ENCODE data around the gene SLC5A3. TPM values are rescaled to one million over a fixed set of nuclear protein-coding genes. Genes with fewer than 3 reads are reported as not detected.

Gene SLC5A3
- polyA plus RNA-seq, 1 donor: 44.2 TPM

DNA sequence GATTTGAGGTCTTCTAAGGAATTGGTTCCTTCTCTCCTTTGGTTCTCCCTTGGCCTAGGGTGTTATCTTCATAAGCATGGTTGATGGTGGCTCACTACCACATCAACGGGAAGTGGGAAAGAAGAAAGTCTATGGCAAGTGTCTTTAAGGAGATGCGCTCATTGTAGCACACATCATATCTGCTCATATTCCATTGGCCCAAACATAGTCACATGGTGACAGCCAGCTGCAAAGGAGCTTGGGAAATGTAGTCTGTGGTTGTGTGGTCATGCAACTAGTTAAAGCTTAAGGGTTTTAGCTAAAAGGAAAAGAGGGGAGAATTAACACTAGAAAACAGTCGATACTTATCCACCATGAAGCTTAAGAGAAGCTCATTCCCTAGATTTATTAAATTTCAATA is 11.4 kb upstream of the SLC5A3 start:
- H3K9me3 ChIP-seq (ENCODE audit: control insufficient read depth, low read depth, low read length): no peaks in the 10 kb centered on the region
- no peak for DNase-seq
- H3K36me3 ChIP-seq (ENCODE audit: control insufficient read depth, insufficient read depth, low read length): no peaks in the 10 kb centered on the region
- no CpG with 5 or more reads among the region's 3 CpGs for WGBS (ENCODE audit: insufficient coverage, low lambda C conversion rate)
- H3K4me3 ChIP-seq (ENCODE audit: low read length): no peak overlapping the region
- H3K4me1 ChIP-seq (ENCODE audit: control insufficient read depth, insufficient read depth, low read length): no peaks in the 10 kb centered on the region
- H3K27me3 ChIP-seq (ENCODE audit: control insufficient read depth, insufficient read depth, low read length): no peaks in the 10 kb centered on the region
- H3K27ac ChIP-seq (ENCODE audit: low read length): no peak overlapping the region

DNA sequence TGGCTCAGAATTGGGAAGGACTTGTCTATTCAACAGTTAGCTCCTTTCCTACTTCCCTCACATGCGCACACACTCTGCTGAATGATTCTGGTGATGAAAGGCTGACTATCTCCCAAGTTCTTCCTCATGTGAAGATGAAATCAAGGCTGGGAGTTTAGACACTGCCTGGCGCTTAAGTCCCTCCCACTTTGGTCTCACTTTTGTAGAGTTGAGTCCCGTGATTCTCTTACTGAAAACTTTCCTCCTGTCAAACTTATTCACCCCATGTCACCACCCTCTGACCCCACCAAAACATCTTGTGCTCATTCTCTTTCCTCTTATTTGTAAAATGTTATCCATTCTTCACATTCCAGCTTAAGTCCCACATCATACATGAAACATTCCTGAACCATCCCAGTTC is 8.4 kb upstream of the SLC5A3 start:
- Histone ChIP-seq H3K36me3 (ENCODE audit: control insufficient read depth, insufficient read depth, low read length) (no peaks in the 10 kb centered on the region), H3K4me1 (ENCODE audit: control insufficient read depth, insufficient read depth, low read length) (no peaks in the 10 kb centered on the region), H3K27ac (ENCODE audit: low read length) (no peak overlapping the region), H3K27me3 (ENCODE audit: control insufficient read depth, insufficient read depth, low read length) (no peaks in the 10 kb centered on the region), H3K4me3 (ENCODE audit: low read length) (no peak overlapping the region), H3K9me3 (ENCODE audit: control insufficient read depth, low read depth, low read length) (no peaks in the 10 kb centered on the region)
- 58% methylated on average over 2 of the region's 3 CpGs for WGBS (ENCODE audit: insufficient coverage, low lambda C conversion rate)
- DNase-seq: no peak

DNA sequence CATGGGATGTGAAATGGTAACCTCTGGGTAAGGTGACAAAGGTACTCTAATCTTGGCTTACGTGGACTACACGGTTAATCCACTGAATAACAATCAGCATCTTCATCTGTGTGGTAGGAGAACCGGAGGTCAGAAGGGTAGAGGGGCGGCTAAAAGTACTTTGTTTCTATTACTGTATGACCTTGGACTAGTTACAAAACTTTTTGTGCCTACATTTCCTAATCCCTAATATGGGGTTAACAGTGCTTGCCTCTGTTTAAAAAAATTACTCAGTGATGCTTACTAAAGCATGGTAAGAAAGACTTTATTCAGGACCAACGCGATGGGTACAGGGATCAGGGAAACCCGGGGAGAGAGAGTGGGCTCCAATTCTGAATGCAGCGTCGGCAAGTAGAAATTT is 1.7 kb upstream of the SLC5A3 start:
- DNase-seq: no peak
- no peaks in the 10 kb centered on the region for H3K9me3 ChIP-seq (ENCODE audit: control insufficient read depth, low read depth, low read length)
- H3K4me1 ChIP-seq (ENCODE audit: control insufficient read depth, insufficient read depth, low read length): peaks cover 6% of the 10 kb centered on the region
- H3K27ac ChIP-seq (ENCODE audit: low read length): no peak overlapping the region
- no peaks in the 10 kb centered on the region for H3K36me3 ChIP-seq (ENCODE audit: control insufficient read depth, insufficient read depth, low read length)
- 94% methylated on average over 5 of the region's 9 CpGs for WGBS (ENCODE audit: insufficient coverage, low lambda C conversion rate)
- no peaks in the 10 kb centered on the region for H3K27me3 ChIP-seq (ENCODE audit: control insufficient read depth, insufficient read depth, low read length)
- no peak overlapping the region for H3K4me3 ChIP-seq (ENCODE audit: low read length)

DNA sequence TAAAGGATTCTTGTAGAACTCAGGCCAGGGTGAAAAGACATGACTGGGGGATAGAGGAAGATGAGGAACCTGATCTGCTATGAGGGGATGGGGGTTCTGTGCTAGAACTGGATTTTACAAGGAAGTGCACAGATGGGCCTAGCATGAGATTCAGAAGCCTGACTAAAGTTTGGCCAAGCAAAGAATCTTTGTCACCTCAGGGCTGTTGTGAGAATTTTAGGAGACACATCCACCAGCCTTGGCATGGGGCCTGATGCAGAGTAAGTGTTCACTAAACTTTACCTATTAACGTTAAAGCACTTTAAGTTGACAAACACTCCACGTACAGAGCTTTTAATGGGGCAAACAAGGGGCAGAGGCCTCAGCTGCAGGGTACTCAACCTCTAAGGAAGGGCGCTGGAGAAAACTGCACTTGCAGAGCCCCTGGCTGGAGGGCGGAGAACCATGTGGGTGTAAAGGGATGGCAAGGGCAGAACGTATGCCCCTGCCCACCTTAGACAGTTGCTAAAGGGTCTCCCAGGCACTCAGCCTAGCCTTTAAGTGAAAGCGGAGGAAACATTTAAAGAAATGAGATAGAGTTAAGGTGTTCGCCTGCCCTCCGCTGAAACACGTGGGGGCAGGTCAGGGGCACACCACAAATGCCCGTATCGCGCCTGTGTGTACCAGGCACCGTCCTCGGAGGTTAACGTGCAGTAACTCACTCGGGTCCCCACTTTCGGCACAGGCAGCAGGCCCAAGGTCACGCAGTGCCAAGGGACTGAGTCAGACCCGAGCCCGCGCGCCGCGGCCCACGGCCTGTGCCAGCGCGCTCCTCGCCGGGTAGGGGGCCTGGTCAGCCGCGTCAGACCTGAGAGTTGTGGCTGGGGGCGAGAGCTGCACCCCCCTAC is 990 bp upstream of the SLC5A3 start:
- no CpG with 5 or more reads among the region's 32 CpGs for WGBS (ENCODE audit: insufficient coverage, low lambda C conversion rate)
- Histone ChIP-seq H3K27me3 (ENCODE audit: control insufficient read depth, insufficient read depth, low read length) (no peaks in the 10 kb centered on the region), H3K9me3 (ENCODE audit: control insufficient read depth, low read depth, low read length) (no peaks in the 10 kb centered on the region), H3K36me3 (ENCODE audit: control insufficient read depth, insufficient read depth, low read length) (no peaks in the 10 kb centered on the region), H3K27ac (ENCODE audit: low read length) (no peak overlapping the region), H3K4me1 (ENCODE audit: control insufficient read depth, insufficient read depth, low read length) (peaks cover 6% of the 10 kb centered on the region), H3K4me3 (ENCODE audit: low read length) (peak overlapping the region; percentile 33)
- DNase-seq: no peak

DNA sequence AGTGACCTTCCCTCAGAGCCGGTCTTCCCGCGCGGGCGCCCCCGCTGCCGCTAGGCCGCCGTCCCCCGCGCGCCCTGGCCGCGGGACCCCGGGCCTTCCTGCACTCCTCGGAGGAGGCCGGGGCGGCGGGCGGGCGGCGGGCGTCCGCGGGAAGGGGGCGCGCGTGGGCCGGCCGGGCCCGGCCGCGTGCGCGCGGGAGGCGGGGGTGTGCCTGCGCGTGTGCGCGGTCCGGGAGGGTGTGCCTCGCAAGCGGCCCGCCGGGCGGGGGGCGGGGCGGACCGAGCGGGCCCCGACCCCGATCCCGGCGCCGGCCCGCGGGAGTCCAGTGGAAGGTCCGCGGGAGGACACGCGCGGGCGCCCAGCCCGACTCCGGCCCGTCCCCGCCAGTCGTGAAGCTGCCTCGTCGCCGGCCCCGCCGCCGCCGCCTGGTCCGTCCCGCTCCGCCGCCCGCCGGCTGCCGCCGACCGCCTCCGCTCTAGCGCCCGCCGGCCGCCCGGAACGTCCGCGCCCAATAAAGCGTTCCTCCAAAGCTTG is 438 bp downstream of the SLC5A3 start:
- Histone ChIP-seq H3K4me1 (ENCODE audit: control insufficient read depth, insufficient read depth, low read length) (peaks cover 6% of the 10 kb centered on the region), H3K4me3 (ENCODE audit: low read length) (peak overlapping the region; percentile 79), H3K27me3 (ENCODE audit: control insufficient read depth, insufficient read depth, low read length) (no peaks in the 10 kb centered on the region), H3K9me3 (ENCODE audit: control insufficient read depth, low read depth, low read length) (no peaks in the 10 kb centered on the region), H3K27ac (ENCODE audit: low read length) (peak overlapping the region; percentile 87), H3K36me3 (ENCODE audit: control insufficient read depth, insufficient read depth, low read length) (no peaks in the 10 kb centered on the region)
- no CpG with 5 or more reads among the region's 95 CpGs for WGBS (ENCODE audit: insufficient coverage, low lambda C conversion rate)
- peak in 1 of 2 donors; percentile 44 for DNase-seq

DNA sequence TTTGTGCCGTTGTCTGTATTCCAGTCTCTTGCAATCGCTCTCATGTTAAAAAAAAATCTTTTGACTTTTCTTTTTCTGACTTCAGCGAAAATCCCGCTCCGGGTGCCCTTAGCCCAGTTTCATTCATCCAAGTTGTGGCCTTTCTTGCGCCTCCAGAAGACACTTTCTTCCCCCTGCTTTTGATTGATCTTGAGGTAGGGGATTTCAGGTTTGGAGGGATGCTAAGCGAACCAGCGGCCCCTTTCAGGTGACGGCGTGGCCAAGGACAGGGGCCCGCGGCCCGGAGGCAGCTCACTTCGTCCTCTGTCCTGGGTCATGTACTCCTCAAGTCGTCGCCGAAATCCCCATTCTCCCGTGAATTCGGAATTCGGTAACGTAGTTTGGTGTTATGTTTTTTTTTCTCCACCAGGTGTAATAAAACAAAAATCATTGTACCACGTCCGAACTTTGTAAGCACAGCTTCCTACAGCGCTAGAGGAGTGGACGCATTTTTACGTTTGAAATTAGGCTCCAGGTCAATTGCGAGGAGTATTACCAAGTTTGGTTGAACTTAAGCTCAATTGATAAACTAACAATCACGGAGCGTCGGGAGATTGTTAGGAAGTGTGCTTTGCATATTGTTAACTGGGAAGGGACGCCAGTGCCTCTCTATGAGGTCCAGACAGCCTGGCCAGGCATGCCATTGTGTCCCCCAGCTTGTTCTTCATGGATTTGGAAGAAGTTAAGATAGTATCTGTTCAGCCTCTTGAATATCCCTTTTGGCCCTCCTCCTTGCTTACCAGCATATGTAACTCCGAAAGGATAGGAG is 1.1 kb downstream of the SLC5A3 start:
- H3K27me3 ChIP-seq (ENCODE audit: control insufficient read depth, insufficient read depth, low read length): no peaks in the 10 kb centered on the region
- peaks cover 6% of the 10 kb centered on the region for H3K4me1 ChIP-seq (ENCODE audit: control insufficient read depth, insufficient read depth, low read length)
- H3K9me3 ChIP-seq (ENCODE audit: control insufficient read depth, low read depth, low read length): no peaks in the 10 kb centered on the region
- peak overlapping the region; percentile 78 for H3K27ac ChIP-seq (ENCODE audit: low read length)
- no peaks in the 10 kb centered on the region for H3K36me3 ChIP-seq (ENCODE audit: control insufficient read depth, insufficient read depth, low read length)
- DNase-seq: peak in 1 of 2 donors; percentile 54
- peak overlapping the region; percentile 71 for H3K4me3 ChIP-seq (ENCODE audit: low read length)
- WGBS (ENCODE audit: insufficient coverage, low lambda C conversion rate): 10% methylated on average over 10 of the region's 32 CpGs

DNA sequence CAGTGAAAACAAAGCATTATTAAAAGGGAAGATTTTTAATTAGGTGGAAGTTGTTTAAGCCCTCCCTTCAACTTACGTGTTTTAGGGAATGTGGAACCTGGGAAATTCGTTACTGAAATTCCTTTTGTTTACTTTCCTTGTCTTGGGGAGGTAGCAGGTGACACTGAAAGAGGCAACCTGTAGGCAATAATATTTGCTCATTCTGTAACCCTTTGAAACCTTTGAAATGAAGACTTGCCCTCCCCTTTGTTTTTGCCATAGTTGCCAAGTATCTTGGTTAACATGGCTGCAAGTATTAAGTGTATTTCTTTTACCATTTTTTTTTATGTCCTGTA is 1.7 kb downstream of the SLC5A3 start:
- no peaks in the 10 kb centered on the region for H3K27me3 ChIP-seq (ENCODE audit: control insufficient read depth, insufficient read depth, low read length)
- H3K4me3 ChIP-seq (ENCODE audit: low read length): peak overlapping the region; percentile 71
- H3K27ac ChIP-seq (ENCODE audit: low read length): peak overlapping the region; percentile 78
- H3K9me3 ChIP-seq (ENCODE audit: control insufficient read depth, low read depth, low read length): no peaks in the 10 kb centered on the region
- peaks cover 6% of the 10 kb centered on the region for H3K4me1 ChIP-seq (ENCODE audit: control insufficient read depth, insufficient read depth, low read length)
- H3K36me3 ChIP-seq (ENCODE audit: control insufficient read depth, insufficient read depth, low read length): no peaks in the 10 kb centered on the region
- DNase-seq: peak in 1 of 2 donors; percentile 47
- 20% methylated on average over 2 of the region's 2 CpGs for WGBS (ENCODE audit: insufficient coverage, low lambda C conversion rate)

DNA sequence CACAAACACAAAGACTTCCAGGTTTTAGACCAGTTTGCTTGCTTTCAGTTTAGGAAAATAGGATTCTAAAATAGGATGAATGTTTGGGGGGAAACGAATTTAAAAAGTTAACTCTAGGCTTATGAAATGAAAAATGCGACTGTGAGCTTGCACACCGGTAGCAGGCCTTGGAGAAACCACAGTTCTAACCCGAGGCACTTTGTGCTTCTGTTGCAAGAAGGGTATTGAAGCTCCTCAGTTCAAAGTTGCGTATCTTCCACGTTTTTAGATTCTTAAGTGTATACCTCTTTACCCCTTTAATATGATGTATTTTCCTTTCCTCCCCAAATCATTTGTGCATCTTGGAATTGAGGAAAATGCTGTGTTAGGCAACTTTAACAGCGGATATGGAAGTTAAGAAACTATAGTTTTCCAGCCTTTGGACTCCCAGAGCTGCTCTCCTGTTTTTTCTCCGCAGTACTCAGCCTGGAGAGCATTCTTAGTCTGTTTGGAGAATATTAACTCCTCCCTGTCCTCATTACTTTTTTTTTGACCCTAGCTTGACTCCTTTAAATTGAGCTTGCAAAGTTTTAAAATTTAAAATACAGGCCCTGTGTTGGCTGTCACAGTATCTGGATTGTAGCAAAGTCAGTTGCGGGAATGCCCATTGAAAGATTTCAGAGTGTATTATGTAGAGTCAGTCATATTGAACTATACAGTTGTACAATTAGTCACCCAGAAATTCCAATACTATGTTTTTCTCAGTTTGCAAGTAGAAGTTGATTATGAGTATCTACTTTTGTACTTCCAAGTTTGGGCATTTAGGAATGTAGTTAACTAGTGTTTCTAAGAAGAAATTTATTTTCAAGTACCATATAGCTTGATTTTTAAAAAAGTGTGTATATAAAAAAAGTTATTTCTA is 2.6 kb downstream of the SLC5A3 start:
- WGBS (ENCODE audit: insufficient coverage, low lambda C conversion rate): 71% methylated on average over 3 of the region's 9 CpGs
- peaks cover 6% of the 10 kb centered on the region for H3K4me1 ChIP-seq (ENCODE audit: control insufficient read depth, insufficient read depth, low read length)
- H3K9me3 ChIP-seq (ENCODE audit: control insufficient read depth, low read depth, low read length): no peaks in the 10 kb centered on the region
- peak in 1 of 2 donors; percentile 72 for DNase-seq
- peak overlapping the region; percentile 71 for H3K4me3 ChIP-seq (ENCODE audit: low read length)
- H3K27ac ChIP-seq (ENCODE audit: low read length): peak overlapping the region; percentile 78
- no peaks in the 10 kb centered on the region for H3K36me3 ChIP-seq (ENCODE audit: control insufficient read depth, insufficient read depth, low read length)
- no peaks in the 10 kb centered on the region for H3K27me3 ChIP-seq (ENCODE audit: control insufficient read depth, insufficient read depth, low read length)

DNA sequence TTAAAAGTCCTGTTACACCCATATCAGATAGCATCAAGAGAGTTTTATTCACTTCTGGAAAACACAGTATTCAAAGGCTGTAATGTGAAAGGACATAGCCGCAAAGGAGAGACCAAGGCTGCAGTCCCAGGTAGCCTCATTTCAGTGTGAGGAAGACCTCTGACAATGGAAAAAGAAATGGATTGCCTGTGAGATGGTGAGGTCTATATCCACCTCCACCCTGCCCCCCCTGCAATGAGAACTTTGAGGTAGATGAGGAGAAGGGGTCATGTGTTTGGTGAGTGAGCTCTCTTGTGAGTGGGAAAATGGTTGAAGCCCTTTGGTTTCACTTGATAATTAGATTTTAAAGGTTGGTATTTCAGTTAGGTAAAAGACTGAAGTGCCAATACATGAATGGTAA is 3.5 kb downstream of the SLC5A3 start:
- Histone ChIP-seq H3K27ac (ENCODE audit: low read length) (no peak overlapping the region), H3K4me3 (ENCODE audit: low read length) (no peak overlapping the region), H3K4me1 (ENCODE audit: control insufficient read depth, insufficient read depth, low read length) (peaks cover 9% of the 10 kb centered on the region), H3K9me3 (ENCODE audit: control insufficient read depth, low read depth, low read length) (no peaks in the 10 kb centered on the region), H3K27me3 (ENCODE audit: control insufficient read depth, insufficient read depth, low read length) (no peaks in the 10 kb centered on the region), H3K36me3 (ENCODE audit: control insufficient read depth, insufficient read depth, low read length) (no peaks in the 10 kb centered on the region)
- DNase-seq: peak in 1 of 2 donors; percentile 20
- WGBS (ENCODE audit: insufficient coverage, low lambda C conversion rate): no CpG with 5 or more reads among the region's 1 CpG

DNA sequence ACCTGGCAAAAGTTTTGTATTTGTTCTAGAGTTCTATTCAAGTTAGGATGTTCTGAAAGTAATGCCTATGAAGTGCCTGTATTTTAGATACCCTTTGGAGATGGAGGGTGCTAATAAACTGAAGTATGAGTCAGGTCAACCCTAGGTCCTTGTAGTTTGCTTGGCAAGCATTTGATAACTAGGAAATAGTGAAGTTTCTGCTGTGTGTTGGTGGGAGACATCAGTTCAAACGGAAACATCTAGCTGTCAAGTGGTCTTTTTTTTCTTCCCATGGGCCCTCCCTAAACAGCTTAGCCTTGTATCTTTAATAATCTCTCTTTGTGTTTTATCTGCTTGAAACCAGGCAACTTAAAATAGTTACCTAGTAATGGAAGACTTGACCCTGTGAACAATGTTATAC is 4.5 kb downstream of the SLC5A3 start:
- H3K9me3 ChIP-seq (ENCODE audit: control insufficient read depth, low read depth, low read length): no peaks in the 10 kb centered on the region
- peaks cover 9% of the 10 kb centered on the region for H3K4me1 ChIP-seq (ENCODE audit: control insufficient read depth, insufficient read depth, low read length)
- H3K27me3 ChIP-seq (ENCODE audit: control insufficient read depth, insufficient read depth, low read length): no peaks in the 10 kb centered on the region
- no CpG with 5 or more reads among the region's 1 CpG for WGBS (ENCODE audit: insufficient coverage, low lambda C conversion rate)
- H3K27ac ChIP-seq (ENCODE audit: low read length): no peak overlapping the region
- H3K36me3 ChIP-seq (ENCODE audit: control insufficient read depth, insufficient read depth, low read length): peaks cover 3% of the 10 kb centered on the region
- no peak overlapping the region for H3K4me3 ChIP-seq (ENCODE audit: low read length)
- DNase-seq: no peak
